Measurements from ENCODE around the gene CKM.

DNA sequence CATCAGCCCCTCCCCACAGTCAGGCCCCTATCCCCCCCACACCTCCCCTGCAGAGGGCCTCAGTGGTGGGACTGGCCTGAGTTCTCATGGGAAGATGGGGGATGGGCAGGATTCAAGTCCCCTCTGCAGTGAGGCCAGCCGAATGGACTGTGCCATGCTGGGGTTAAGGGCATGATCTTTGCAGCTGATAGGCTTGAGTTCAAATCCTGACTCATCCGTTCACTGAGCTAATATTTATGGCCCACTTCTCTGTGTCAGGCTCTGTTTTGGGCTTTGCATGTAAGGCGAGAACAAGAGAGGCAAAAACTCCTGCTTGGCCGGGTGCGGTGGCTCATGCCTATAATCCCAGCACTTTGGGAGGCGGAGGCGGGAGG is 51.0 kb downstream of the CKM start:
- TF ChIP-seq, protein P1, sequence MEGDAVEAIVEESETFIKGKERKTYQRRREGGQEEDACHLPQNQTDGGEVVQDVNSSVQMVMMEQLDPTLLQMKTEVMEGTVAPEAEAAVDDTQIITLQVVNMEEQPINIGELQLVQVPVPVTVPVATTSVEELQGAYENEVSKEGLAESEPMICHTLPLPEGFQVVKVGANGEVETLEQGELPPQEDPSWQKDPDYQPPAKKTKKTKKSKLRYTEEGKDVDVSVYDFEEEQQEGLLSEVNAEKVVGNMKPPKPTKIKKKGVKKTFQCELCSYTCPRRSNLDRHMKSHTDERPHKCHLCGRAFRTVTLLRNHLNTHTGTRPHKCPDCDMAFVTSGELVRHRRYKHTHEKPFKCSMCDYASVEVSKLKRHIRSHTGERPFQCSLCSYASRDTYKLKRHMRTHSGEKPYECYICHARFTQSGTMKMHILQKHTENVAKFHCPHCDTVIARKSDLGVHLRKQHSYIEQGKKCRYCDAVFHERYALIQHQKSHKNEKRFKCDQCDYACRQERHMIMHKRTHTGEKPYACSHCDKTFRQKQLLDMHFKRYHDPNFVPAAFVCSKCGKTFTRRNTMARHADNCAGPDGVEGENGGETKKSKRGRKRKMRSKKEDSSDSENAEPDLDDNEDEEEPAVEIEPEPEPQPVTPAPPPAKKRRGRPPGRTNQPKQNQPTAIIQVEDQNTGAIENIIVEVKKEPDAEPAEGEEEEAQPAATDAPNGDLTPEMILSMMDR (IDR thresholded peaks at IDR 0.05 in 2 of 3, conservative IDR thresholded peaks at IDR 0.05 in 1 of 3; ENCODE audit: control insufficient read depth in 2 of 3, extremely low read depth in 1 of 3, insufficient read depth in 1 of 3, low read depth in 3 of 3, low read length in 3 of 3) = no peak
- no peak for TF ChIP-seq TAF1 (IDR thresholded peaks at IDR 0.05; ENCODE audit: borderline replicate concordance, low read depth, low read length)
- no peak for TF ChIP-seq MXI1 (IDR thresholded peaks at IDR 0.05; ENCODE audit: low read depth, low read length)
- no peak for TF ChIP-seq JUND (IDR thresholded peaks at IDR 0.05; ENCODE audit: low read depth, low read length)
- TF ChIP-seq, protein P2, sequence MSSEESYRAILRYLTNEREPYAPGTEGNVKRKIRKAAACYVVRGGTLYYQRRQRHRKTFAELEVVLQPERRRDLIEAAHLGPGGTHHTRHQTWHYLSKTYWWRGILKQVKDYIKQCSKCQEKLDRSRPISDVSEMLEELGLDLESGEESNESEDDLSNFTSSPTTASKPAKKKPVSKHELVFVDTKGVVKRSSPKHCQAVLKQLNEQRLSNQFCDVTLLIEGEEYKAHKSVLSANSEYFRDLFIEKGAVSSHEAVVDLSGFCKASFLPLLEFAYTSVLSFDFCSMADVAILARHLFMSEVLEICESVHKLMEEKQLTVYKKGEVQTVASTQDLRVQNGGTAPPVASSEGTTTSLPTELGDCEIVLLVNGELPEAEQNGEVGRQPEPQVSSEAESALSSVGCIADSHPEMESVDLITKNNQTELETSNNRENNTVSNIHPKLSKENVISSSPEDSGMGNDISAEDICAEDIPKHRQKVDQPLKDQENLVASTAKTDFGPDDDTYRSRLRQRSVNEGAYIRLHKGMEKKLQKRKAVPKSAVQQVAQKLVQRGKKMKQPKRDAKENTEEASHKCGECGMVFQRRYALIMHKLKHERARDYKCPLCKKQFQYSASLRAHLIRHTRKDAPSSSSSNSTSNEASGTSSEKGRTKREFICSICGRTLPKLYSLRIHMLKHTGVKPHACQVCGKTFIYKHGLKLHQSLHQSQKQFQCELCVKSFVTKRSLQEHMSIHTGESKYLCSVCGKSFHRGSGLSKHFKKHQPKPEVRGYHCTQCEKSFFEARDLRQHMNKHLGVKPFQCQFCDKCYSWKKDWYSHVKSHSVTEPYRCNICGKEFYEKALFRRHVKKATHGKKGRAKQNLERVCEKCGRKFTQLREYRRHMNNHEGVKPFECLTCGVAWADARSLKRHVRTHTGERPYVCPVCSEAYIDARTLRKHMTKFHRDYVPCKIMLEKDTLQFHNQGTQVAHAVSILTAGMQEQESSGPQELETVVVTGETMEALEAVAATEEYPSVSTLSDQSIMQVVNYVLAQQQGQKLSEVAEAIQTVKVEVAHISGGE (CRISPR knock-in tag; IDR thresholded peaks at IDR 0.05) = no peak
- no peak for TF ChIP-seq EZH2 (IDR thresholded peaks at IDR 0.05; ENCODE audit: borderline replicate concordance, control insufficient read depth, low read depth, low read length)
